Lower leg skin (tissue), 4 donors: Measurements from ENCODE around the gene CDC40. TPM values are rescaled to one million over a fixed set of nuclear protein-coding genes. Genes with fewer than 3 reads are reported as not detected.

Experiments
- DNase-seq, 2 donors: peaks; one replicate each; pipeline ENCODE4 v3.0.0-alpha.2; 2019; ENCODE audit warnings: low spot score in 2 of 2
- H3K4me3 ChIP-seq: fragments of 200-600 bp; sonication (generic); 2 replicates; pipeline ENCODE4 v1.5.1; 2017; ENCODE audit warnings: mild to moderate bottlenecking, low read depth; ENCODE audit not compliant: poor library complexity, severe bottlenecking
- POLR2A ChIP-seq, 2 donors: fragments of 450-650 bp; IDR thresholded peaks; one replicate each; pipeline ENCODE4 v1.6.1; 2016 to 2017; ENCODE audit warnings: antibody characterized with exemption in 2 of 2, mild to moderate bottlenecking in 1 of 2, moderate library complexity in 1 of 2
- WGBS, 2 donors: methylation state at CpG; one replicate each; pipeline ENCODE4 v1.1.5; 2018; 5-methylcytosine and 5-hydroxymethylcytosine counted together
- intact Hi-C: fragments of 100-400 bp; cut with DNase I; formaldehyde crosslinking; loops from one replicate; pipeline ENCODE4 v1.15.0; 2023; ENCODE audit warnings: low total_unique reads
- total RNA-seq, 4 donors: library from RNA; depleted of rRNA; stranded (reverse); fragments of >200 nt; gene quantifications; one replicate each; pipeline ENCODE4 v1.1.0, GENCODE V29; 2016
- TF ChIP-seq, protein P1 (sequence below), 3 donors: fragments of 450-650 bp; IDR thresholded peaks; one replicate each; pipeline ENCODE4 v1.5.1; 2016; ENCODE audit warnings: antibody characterized with exemption in 3 of 3, mild to moderate bottlenecking in 3 of 3, moderate library complexity in 2 of 3

The CDC40 gene
- total RNA-seq = 10 to 100 TPM; 11.5 to 19.2 (median 15.4) TPM

DNA sequence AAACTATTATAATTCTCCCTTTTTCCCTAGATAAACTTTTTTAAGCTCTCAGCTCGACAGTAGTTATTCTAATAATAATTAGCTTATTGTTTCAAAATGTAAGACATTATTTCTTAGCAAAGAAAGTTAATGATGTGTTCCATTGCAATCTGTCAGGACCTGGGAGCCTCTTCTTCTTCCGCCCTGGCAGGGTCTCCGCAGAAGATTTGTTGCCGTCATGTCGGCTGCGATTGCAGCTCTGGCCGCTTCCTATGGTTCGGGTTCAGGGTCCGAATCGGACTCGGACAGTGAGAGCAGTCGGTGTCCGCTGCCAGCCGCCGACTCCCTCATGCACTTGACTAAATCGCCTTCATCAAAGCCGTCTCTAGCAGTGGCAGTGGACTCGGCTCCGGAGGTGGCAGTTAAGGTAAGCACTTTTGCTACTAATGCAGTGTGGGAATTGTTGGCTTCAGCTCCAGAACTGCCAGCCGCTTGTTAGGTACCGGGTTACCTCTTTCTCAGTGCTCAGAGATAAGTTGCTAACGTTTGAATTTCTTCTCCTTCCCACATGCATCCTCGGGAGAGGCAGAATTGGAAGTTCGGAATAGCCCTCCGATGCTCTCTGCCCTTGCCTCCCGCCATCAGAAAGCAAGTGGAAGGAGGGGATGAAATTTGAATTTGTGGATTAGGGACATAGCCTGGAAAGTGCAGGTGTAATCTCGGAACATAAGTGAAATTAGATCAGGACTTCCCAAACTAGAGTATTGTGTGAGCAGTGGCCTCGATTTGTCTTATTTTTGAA is at the start of gene CDC40:
Gene CDC40 (plus strand): TSS at position 200 of the 781 bp plus-strand sequence. CDS start 18 bp downstream, at position 218.
- 0% methylated on average over 28 of the region's 28 CpGs for WGBS, 2 donors
- peak within 1 kb of the TSS; percentile 90 for H3K4me3 ChIP-seq
- TF ChIP-seq POLR2A (IDR thresholded peaks at IDR 0.05) = no peak
- TF ChIP-seq, protein P1, sequence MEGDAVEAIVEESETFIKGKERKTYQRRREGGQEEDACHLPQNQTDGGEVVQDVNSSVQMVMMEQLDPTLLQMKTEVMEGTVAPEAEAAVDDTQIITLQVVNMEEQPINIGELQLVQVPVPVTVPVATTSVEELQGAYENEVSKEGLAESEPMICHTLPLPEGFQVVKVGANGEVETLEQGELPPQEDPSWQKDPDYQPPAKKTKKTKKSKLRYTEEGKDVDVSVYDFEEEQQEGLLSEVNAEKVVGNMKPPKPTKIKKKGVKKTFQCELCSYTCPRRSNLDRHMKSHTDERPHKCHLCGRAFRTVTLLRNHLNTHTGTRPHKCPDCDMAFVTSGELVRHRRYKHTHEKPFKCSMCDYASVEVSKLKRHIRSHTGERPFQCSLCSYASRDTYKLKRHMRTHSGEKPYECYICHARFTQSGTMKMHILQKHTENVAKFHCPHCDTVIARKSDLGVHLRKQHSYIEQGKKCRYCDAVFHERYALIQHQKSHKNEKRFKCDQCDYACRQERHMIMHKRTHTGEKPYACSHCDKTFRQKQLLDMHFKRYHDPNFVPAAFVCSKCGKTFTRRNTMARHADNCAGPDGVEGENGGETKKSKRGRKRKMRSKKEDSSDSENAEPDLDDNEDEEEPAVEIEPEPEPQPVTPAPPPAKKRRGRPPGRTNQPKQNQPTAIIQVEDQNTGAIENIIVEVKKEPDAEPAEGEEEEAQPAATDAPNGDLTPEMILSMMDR (IDR thresholded peaks at IDR 0.05) = no peak
- intact Hi-C loops = loop anchor here (10.0 kb wide), 1 partner anchor 136 kb away; no protein-coding TSS in a partner anchor
- peak; percentile 40 to 91 for DNase-seq

DNA sequence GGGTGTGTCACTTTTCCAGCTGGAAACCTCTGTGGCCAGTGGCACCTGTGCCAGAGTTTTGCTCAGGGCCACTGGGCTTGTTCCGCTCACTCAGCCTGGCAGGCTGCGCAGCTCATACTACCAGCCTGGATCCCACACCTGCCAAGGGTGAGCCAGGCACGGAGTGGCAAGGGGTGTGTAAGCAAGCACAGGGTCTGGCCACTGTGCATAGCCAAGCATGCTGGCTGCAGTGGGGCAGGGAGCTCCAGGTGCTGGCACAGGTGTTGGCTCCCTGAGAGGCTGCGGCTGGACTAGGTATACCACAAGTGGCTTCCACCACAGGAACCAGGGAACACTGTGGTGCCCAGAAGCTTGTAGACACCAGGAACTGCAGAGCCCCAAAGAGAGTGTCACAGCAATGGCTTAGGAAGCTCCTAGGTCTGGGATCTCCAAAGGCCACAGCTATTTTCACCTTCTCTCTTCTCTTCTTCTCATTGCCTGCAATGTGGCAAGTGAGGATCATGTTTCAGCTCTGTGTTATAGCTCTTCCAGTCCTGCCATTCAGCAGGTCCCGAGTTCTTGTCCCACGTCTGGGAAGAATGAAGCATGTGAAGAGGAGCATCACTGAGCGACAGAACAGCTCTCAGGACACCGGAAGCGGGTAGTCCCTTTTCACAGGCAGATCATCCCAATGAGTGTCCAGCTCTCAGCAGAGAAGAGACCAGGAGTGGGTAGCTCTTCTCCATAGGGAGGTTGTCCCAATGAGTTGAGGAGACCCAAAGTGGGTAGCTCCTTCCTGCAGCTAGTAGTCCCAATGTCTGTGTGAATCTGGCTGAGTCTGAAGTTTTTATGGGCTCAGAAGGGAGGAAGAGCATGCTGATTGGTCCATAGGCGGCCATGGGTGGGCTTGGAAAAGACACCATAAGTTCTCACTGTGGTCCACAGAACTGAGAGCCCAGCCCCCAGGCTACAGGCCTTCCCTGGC is 42.0 kb upstream of the CDC40 start:
- H3K4me3 ChIP-seq = no peak overlapping the region
- 91 to 97% methylated on average over 10 of the region's 10 CpGs for WGBS, 2 donors
- intact Hi-C loops = no loop called here
- no peak for TF ChIP-seq POLR2A (IDR thresholded peaks at IDR 0.05)
- TF ChIP-seq, protein P1 (IDR thresholded peaks at IDR 0.05) = no peak
- DNase-seq = no peak

DNA sequence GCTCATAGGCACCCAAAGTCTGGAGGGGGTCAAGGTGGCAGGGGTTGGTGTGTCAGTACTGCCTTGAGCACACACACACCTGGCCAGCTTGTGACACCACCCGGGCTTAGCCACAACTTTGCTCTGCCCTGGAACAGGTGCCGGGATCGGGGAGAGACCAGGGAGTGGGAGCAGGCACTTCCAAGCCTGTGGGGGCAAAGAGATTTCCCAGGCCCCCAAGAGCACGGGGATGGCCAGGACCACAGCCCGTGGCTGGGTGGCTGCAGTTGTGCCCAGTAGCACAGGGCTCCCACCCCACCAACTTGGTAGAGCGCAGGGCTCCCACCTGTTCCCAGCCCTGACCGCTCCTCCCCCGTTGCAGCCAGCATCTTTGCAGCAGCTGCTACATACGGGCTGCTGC is 41.2 kb upstream of the CDC40 start:
- no peak overlapping the region for H3K4me3 ChIP-seq
- intact Hi-C loops = no loop called here
- DNase-seq = no peak
- WGBS, 2 donors = 91 to 98% methylated on average over 7 to 8 of the region's 9 CpGs
- TF ChIP-seq, protein P1 (IDR thresholded peaks at IDR 0.05) = no peak
- TF ChIP-seq POLR2A (IDR thresholded peaks at IDR 0.05) = no peak

DNA sequence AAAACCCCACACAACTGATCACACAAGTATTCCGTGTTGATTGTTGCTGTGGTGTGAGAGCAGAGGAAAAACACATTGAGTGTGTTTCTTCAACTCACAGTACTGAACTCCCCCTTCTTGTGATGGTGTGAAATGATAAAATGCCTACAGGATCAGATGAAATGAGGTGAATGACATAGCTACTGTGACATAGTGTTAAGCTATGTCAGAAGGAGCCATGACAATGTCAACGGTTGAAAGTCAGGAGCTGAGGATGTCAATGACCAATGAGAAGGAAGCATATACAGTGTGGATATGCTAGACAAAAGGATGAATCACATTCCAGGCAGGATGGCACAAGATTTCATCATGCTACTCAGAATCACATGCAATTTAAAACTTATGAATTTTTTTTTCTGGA is 39.6 kb upstream of the CDC40 start:
- 88 to 92% methylated on average over 2 of the region's 2 CpGs for WGBS, 2 donors
- intact Hi-C loops = no loop called here
- no peak for TF ChIP-seq POLR2A (IDR thresholded peaks at IDR 0.05)
- TF ChIP-seq, protein P1 (IDR thresholded peaks at IDR 0.05) = no peak
- no peak overlapping the region for H3K4me3 ChIP-seq
- no peak for DNase-seq

DNA sequence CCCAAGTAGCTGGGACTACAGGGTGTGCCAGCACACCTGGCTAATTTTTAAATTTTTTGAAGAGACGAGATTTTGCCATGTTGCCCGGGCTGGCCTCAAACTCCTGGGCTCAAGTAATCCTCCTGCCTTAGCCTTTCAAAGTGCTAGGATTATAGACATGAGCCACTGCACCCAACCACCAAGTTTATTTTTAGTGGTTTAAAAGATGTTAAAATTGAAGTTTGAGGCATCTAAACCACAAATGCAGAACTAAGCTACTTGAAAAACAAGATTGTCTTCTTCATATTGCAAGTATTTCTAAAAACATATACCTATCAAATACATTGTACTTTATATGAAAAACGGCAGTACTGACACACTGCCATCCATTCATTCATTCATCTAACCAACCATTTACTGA is 32.4 kb upstream of the CDC40 start:
- WGBS, 2 donors = 81 to 87% methylated on average over 3 of the region's 3 CpGs
- DNase-seq = no peak
- intact Hi-C loops = no loop called here
- no peak overlapping the region for H3K4me3 ChIP-seq
- TF ChIP-seq POLR2A (IDR thresholded peaks at IDR 0.05) = no peak
- TF ChIP-seq, protein P1 (IDR thresholded peaks at IDR 0.05) = no peak
